GM19328 (cell line): ENCODE data around the gene FRMD4A.
"Not testable (repeated sequence)": the region's sequence is repeated elsewhere in the genome, so short reads cannot be mapped to it uniquely, and the experiment has no call there.

Experiments
- ATAC-seq: cut with Tn5 transposase; IDR thresholded peaks from one replicate; pipeline ENCODE4 v1.9.1; 2021; ENCODE audit warnings: mild to moderate bottlenecking, moderate library complexity; ENCODE audit not compliant: unreplicated experiment

The FRMD4A gene

GRCh38 chr10:13924040-13924725 lies 406.5 kb downstream of the FRMD4A start:
- no peak for ATAC-seq

- ATAC-seq: no peak
Observed at GRCh38 chr10:13922586-13922985, 408.1 kb downstream of the FRMD4A start.

GRCh38 chr10:13921941-13922340 lies 408.8 kb downstream of the FRMD4A start:
- ATAC-seq: no peak

GRCh38 chr10:13921131-13921530 lies 409.6 kb downstream of the FRMD4A start:
- ATAC-seq: not testable (repeated sequence)

- no peak for ATAC-seq
Observed at GRCh38 chr10:13920465-13920864, 410.3 kb downstream of the FRMD4A start.

GRCh38 chr10:13920031-13920430 lies 410.7 kb downstream of the FRMD4A start:
- no peak for ATAC-seq

- ATAC-seq: no peak
Observed at GRCh38 chr10:13917791-13918190, 412.9 kb downstream of the FRMD4A start.

- ATAC-seq: no peak
Observed at GRCh38 chr10:13916384-13916947, 414.3 kb downstream of the FRMD4A start.

- no peak for ATAC-seq
Observed at GRCh38 chr10:13915710-13916109, 415.0 kb downstream of the FRMD4A start.

- ATAC-seq: no peak
Observed at GRCh38 chr10:13913897-13914296, 416.8 kb downstream of the FRMD4A start.

- no peak for ATAC-seq
Observed at GRCh38 chr10:13911821-13912520, 418.8 kb downstream of the FRMD4A start.

- ATAC-seq: no peak
Observed at GRCh38 chr10:13909516-13910258, 421.0 kb downstream of the FRMD4A start.

- no peak for ATAC-seq
Observed at GRCh38 chr10:13908475-13908874, 422.2 kb downstream of the FRMD4A start.

- ATAC-seq: no peak
Observed at GRCh38 chr10:13907570-13907969, 423.2 kb downstream of the FRMD4A start.

- ATAC-seq: no peak
Observed at GRCh38 chr10:13905281-13905680, 425.4 kb downstream of the FRMD4A start.

- no peak for ATAC-seq
Observed at GRCh38 chr10:13904064-13904463, 426.7 kb downstream of the FRMD4A start.

- no peak for ATAC-seq
Observed at GRCh38 chr10:13902868-13903587, 427.7 kb downstream of the FRMD4A start.

- ATAC-seq: no peak
Observed at GRCh38 chr10:13899941-13900340, 430.8 kb downstream of the FRMD4A start.

GRCh38 chr10:13896146-13896545 lies 434.6 kb downstream of the FRMD4A start:
- ATAC-seq: not testable (repeated sequence)

- ATAC-seq: no peak
Observed at GRCh38 chr10:13894412-13895093, 436.2 kb downstream of the FRMD4A start.
